Neuronal stem cell (in vitro differentiated cells): ENCODE results near the gene NAP1L1.

Experiments used
- DNase-seq: peaks from one replicate; pipeline ENCODE4 v3.0.0-alpha.2; 2013; ENCODE audit warnings: low spot score
- H2AFZ ChIP-seq: one replicate; pipeline ENCODE4 v1.6.1; 2013; ENCODE audit warnings: mild to moderate bottlenecking, low read length, inconsistent platforms
- H2AK5ac ChIP-seq: 2 replicates; pipeline ENCODE4 v1.6.1; 2013; ENCODE audit warnings: low read depth, mild to moderate bottlenecking, inconsistent platforms, low read length, moderate library complexity, mixed read lengths
- H2BK120ac ChIP-seq: 2 replicates; pipeline ENCODE4 v1.6.1; 2013; ENCODE audit warnings: low read depth, mild to moderate bottlenecking, inconsistent platforms, low read length, moderate library complexity, mixed read lengths
- H2BK12ac ChIP-seq: one replicate; pipeline ENCODE4 v1.6.1; 2013; ENCODE audit warnings: low read length, inconsistent platforms
- H2BK15ac ChIP-seq: 2 replicates; pipeline ENCODE4 v1.6.1; 2013; ENCODE audit warnings: mild to moderate bottlenecking, low read length, inconsistent platforms, mixed read lengths
- H2BK5ac ChIP-seq: one replicate; pipeline ENCODE4 v1.6.1; 2013; ENCODE audit warnings: inconsistent platforms, mild to moderate bottlenecking, low read length, moderate library complexity
- H3K14ac ChIP-seq: one replicate; pipeline ENCODE4 v1.6.1; 2013; ENCODE audit warnings: low read length, inconsistent platforms
- H3K18ac ChIP-seq: 2 replicates; pipeline ENCODE4 v1.6.1; 2013; ENCODE audit warnings: low read length, inconsistent platforms
- H3K23ac ChIP-seq: 2 replicates; pipeline ENCODE4 v1.6.1; 2013; ENCODE audit warnings: low read depth, mild to moderate bottlenecking, mixed read lengths, low read length, inconsistent platforms; ENCODE audit not compliant: poor library complexity
- H3K27ac ChIP-seq: replicated peaks from 3 replicates; pipeline ENCODE4 v1.5.1; 2013; ENCODE audit warnings: low read length, inconsistent platforms
- H3K27me3 ChIP-seq, 3 experiments: 2 replicates each; pipeline ENCODE4 v1.6.1; 2013; ENCODE audit warnings: low read length in 3 of 3, mild to moderate bottlenecking in 2 of 3, inconsistent platforms in 1 of 3, low read depth in 1 of 3, mixed read lengths in 1 of 3, moderate library complexity in 1 of 3; ENCODE audit not compliant: control insufficient read depth in 3 of 3, insufficient read depth in 3 of 3
- H3K36me3 ChIP-seq, 2 donors: replicated peaks in 1 of 2; 2 replicates each; pipeline ENCODE4 v1.6.1; 2013; ENCODE audit warnings: low read length in 2 of 2; ENCODE audit not compliant: control insufficient read depth in 2 of 2, insufficient read depth in 2 of 2
- H3K4ac ChIP-seq: 2 replicates; pipeline ENCODE4 v1.6.1; 2013; ENCODE audit warnings: inconsistent platforms, mild to moderate bottlenecking, low read length, moderate library complexity
- H3K4me1 ChIP-seq, 2 donors: 1 replicate in 1 of 2; 2 replicates in 1 of 2; pipeline ENCODE4 v1.6.1; 2013; ENCODE audit warnings: low read length in 2 of 2, low read depth in 1 of 2; ENCODE audit not compliant: control insufficient read depth in 2 of 2, insufficient read depth in 1 of 2
- H3K4me2 ChIP-seq: one replicate; pipeline ENCODE4 v1.6.1; 2013; ENCODE audit warnings: mild to moderate bottlenecking, low read length, inconsistent platforms; ENCODE audit not compliant: insufficient read depth, poor library complexity, severe bottlenecking
- H3K4me3 ChIP-seq, 2 donors: 2 replicates each; pipeline ENCODE4 v1.5.1; 2013; ENCODE audit warnings: low read length in 2 of 2, mild to moderate bottlenecking in 2 of 2, inconsistent platforms in 1 of 2, moderate library complexity in 1 of 2
- H3K79me1 ChIP-seq: one replicate; pipeline ENCODE4 v1.6.1; 2013; ENCODE audit warnings: low read depth, mild to moderate bottlenecking, inconsistent platforms, low read length, moderate library complexity
- H3K9ac ChIP-seq: one replicate; pipeline ENCODE4 v1.6.1; 2013; ENCODE audit warnings: mild to moderate bottlenecking, low read depth, low read length, inconsistent platforms; ENCODE audit not compliant: poor library complexity
- H3K9me3 ChIP-seq, 2 donors: replicated peaks in 1 of 2; 2 replicates each; pipeline versions ENCODE3 to v1.6.1; 2013; ENCODE audit warnings: low read length in 2 of 2, mild to moderate bottlenecking in 2 of 2, inconsistent platforms in 1 of 2, low read depth in 1 of 2, mixed read lengths in 1 of 2, moderate library complexity in 1 of 2; ENCODE audit not compliant: control insufficient read depth in 2 of 2, insufficient read depth in 1 of 2
- H4K8ac ChIP-seq: one replicate; pipeline ENCODE4 v1.6.1; 2013; ENCODE audit warnings: low read depth, mild to moderate bottlenecking, inconsistent platforms, low read length, moderate library complexity
- H4K91ac ChIP-seq: one replicate; pipeline ENCODE4 v1.6.1; 2013; ENCODE audit warnings: low read length, low read depth, mild to moderate bottlenecking, inconsistent platforms; ENCODE audit not compliant: poor library complexity
- WGBS, 2 donors: extraction: QIAGEN DNeasy Blood & Tissue Kit; methylation state at CpG; one replicate each; pipeline ENCODE4 v1.1.7; 2013; ENCODE audit warnings: missing lambda C conversion rate in 2 of 2, mixed read lengths in 1 of 2; ENCODE audit not compliant: insufficient read length in 2 of 2, insufficient replicate concordance in 1 of 2; ENCODE audit errors: extremely low coverage in 2 of 2; 5-methylcytosine and 5-hydroxymethylcytosine counted together

The NAP1L1 gene

GRCh38 chr12:76060111-76060510, 24.4 kb downstream of the NAP1L1 start:
- Histone ChIP-seq H3K79me1 (peaks cover 5% of the 10 kb centered on the region), H2BK120ac (no peak overlapping the region), H3K27me3 (no peaks in the 10 kb centered on the region), H4K91ac (no peak overlapping the region), H3K23ac (no peak overlapping the region), H4K8ac (no peak overlapping the region), H3K4me1 (peaks cover 0 to 3% of the 10 kb centered on the region in 2 donors), H3K36me3 (peaks cover 15 to 100% of the 10 kb centered on the region in 2 donors), H3K27ac (no peak overlapping the region), H3K4ac (no peak overlapping the region), H2BK15ac (no peak overlapping the region), H2AK5ac (no peak overlapping the region), H2AFZ (no peak overlapping the region), H3K4me3 (no peak overlapping the region), H3K14ac (no peak overlapping the region), H3K9ac (no peak overlapping the region), H3K4me2 (no peak overlapping the region), H2BK12ac (no peak overlapping the region), H2BK5ac (no peak overlapping the region), H3K18ac (no peak overlapping the region), H3K9me3 (peaks cover 0 to 9% of the 10 kb centered on the region in 2 donors)
- no CpG with 5 or more reads among the region's 2 CpGs for WGBS, 2 donors
- DNase-seq = no peak

- Histone ChIP-seq H4K8ac (no peak overlapping the region), H3K36me3 (peaks cover 17 to 100% of the 10 kb centered on the region in 2 donors), H3K23ac (no peak overlapping the region), H3K27me3 (no peaks in the 10 kb centered on the region), H3K4me3 (no peak overlapping the region), H2AFZ (no peak overlapping the region), H3K14ac (no peak overlapping the region), H4K91ac (no peak overlapping the region), H2BK15ac (no peak overlapping the region), H2BK5ac (no peak overlapping the region), H3K4me1 (peaks cover 0 to 3% of the 10 kb centered on the region in 2 donors), H2AK5ac (no peak overlapping the region), H2BK12ac (no peak overlapping the region), H3K27ac (no peak overlapping the region), H3K4ac (no peak overlapping the region), H2BK120ac (no peak overlapping the region), H3K9me3 (no peaks in the 10 kb centered on the region), H3K9ac (no peak overlapping the region), H3K79me1 (peaks cover 5% of the 10 kb centered on the region), H3K18ac (no peak overlapping the region), H3K4me2 (no peak overlapping the region)
- DNase-seq = no peak
- no CpG with 5 or more reads among the region's 7 CpGs for WGBS, 2 donors
These were observed 27.2 kb downstream of the NAP1L1 start for GRCh38 chr12:76057326-76057725.

GRCh38 chr12:76055393-76055792, 29.1 kb downstream of the NAP1L1 start:
- H2BK12ac ChIP-seq = no peak overlapping the region
- no peak overlapping the region for H2BK120ac ChIP-seq
- no peaks in the 10 kb centered on the region for H3K9me3 ChIP-seq
- H3K4me2 ChIP-seq = no peak overlapping the region
- H3K4me3 ChIP-seq = no peak overlapping the region
- H3K4me1 ChIP-seq = no peaks in the 10 kb centered on the region
- no peak overlapping the region for H3K18ac ChIP-seq
- H3K27ac ChIP-seq = no peak overlapping the region
- H3K23ac ChIP-seq = no peak overlapping the region
- H3K36me3 ChIP-seq = peaks cover 17 to 100% of the 10 kb centered on the region in 2 donors
- no peak overlapping the region for H2AFZ ChIP-seq
- H2BK15ac ChIP-seq = no peak overlapping the region
- no CpG with 5 or more reads among the region's 2 CpGs for WGBS, 2 donors
- no peaks in the 10 kb centered on the region for H3K27me3 ChIP-seq
- H3K79me1 ChIP-seq = no peaks in the 10 kb centered on the region
- no peak overlapping the region for H3K9ac ChIP-seq
- H2BK5ac ChIP-seq = no peak overlapping the region
- H4K8ac ChIP-seq = no peak overlapping the region
- H3K4ac ChIP-seq = no peak overlapping the region
- no peak overlapping the region for H3K14ac ChIP-seq
- no peak overlapping the region for H2AK5ac ChIP-seq
- DNase-seq = no peak
- no peak overlapping the region for H4K91ac ChIP-seq

- Histone ChIP-seq H3K4me3 (no peak overlapping the region), H2BK15ac (no peak overlapping the region), H3K79me1 (no peaks in the 10 kb centered on the region), H3K18ac (no peak overlapping the region), H2AK5ac (no peak overlapping the region), H2AFZ (no peak overlapping the region), H3K4me1 (no peaks in the 10 kb centered on the region), H3K9ac (no peak overlapping the region), H3K36me3 (peaks cover 12 to 100% of the 10 kb centered on the region in 2 donors), H2BK12ac (no peak overlapping the region), H3K4me2 (no peak overlapping the region), H4K91ac (no peak overlapping the region), H3K4ac (no peak overlapping the region), H3K23ac (no peak overlapping the region), H2BK120ac (no peak overlapping the region), H4K8ac (no peak overlapping the region), H3K9me3 (no peaks in the 10 kb centered on the region), H2BK5ac (no peak overlapping the region), H3K27ac (no peak overlapping the region), H3K27me3 (no peaks in the 10 kb centered on the region), H3K14ac (no peak overlapping the region)
- no peak for DNase-seq
- WGBS, 2 donors = no CpG with 5 or more reads among the region's 4 CpGs
These were observed 34.8 kb downstream of the NAP1L1 start for GRCh38 chr12:76049575-76050251.
